ENCODE measurements around the gene NFU1. TPM values are rescaled to one million over a fixed set of nuclear protein-coding genes. Genes with fewer than 3 reads are reported as not detected.

Gene NFU1
- total RNA-seq, 2 experiments from 2014 or later, result 28.5 to 40.9 TPM

DNA sequence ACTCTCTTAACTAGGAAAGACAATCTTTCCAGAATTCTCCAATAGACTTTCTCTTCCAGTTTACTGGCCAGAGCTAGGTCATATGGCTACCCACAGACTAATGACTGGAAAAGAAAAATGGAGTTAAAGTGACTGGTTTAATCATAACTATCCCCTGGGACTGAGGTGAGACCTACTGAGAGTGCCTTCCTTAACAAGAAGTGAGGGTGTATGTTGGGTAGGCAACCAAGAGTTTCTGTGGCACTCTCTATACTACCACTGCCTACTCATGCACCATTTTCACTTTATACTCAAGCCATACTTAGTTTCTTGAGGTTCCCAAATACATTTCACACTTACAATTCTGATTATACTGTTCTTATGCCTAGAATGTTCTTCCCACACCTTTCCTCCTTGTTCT lies 43.3 kb downstream of the NFU1 start:
- Mint-ChIP-seq H3K4me3 (no peak overlapping the region), H3K27me3 (no peaks in the 10 kb centered on the region), H3K4me1 (no peaks in the 10 kb centered on the region), H3K9me3 (ENCODE audit: low read depth) (no peaks in the 10 kb centered on the region), H3K36me3 (peaks cover 12% of the 10 kb centered on the region), H3K27ac (no peak overlapping the region)
- no peak for DNase-seq
- no peak for ATAC-seq
- CTCF ChIA-PET, result interaction anchor here (1.4 kb wide), 1 partner anchor 8 kb away, joined by 3 read pairs; no protein-coding TSS in a partner anchor

DNA sequence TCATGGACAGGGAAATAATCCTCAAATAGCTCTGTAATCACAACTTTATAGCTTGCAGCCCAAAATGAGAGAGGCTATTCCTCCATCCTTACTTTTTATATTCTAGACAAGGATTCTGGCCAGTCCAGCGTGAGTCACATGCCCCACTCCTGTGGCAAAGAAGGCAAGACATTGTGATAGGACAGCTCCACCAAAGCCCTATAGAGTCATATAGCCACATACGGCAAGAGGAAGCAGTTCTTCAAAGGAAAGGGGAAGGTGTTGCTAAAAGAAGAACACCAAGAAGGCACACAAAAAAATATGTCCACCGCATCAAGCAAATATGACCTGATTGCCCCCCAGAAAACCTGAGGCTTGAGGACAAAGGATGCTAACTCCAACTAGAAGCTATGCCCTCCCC lies 46.8 kb downstream of the NFU1 start:
- Mint-ChIP-seq H3K27me3 (no peaks in the 10 kb centered on the region), H3K4me3 (no peak overlapping the region), H3K36me3 (peaks cover 12% of the 10 kb centered on the region), H3K9me3 (ENCODE audit: low read depth) (no peaks in the 10 kb centered on the region), H3K27ac (no peak overlapping the region), H3K4me1 (peaks cover 19% of the 10 kb centered on the region)
- no peak for DNase-seq
- no peak for ATAC-seq
- CTCF ChIA-PET, result interaction anchor here (0.9 to 1.7 kb wide), 3 partner anchors 15 to 174 kb away, joined by 4 to 7 read pairs (median 5); partner anchors contain the start of gene NFU1

DNA sequence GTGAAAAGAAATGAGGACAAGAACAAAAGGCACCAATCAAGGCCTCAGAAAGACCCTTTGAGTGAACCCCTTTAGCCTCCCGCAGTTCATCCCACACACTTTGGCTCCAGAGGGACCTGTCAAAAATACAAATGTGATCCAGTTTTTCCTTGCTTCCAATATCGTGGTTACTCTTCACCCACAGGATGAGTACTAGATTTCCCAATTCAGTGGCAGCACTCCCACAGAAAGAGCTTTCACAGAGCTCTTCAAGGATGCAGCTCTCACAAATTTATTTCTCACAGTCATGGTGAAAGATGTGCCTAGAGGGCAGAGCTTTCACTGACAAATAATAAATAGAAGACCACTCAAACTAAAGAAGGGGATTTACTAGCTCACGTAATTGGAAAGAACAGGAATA lies 47.2 kb downstream of the NFU1 start:
- Mint-ChIP-seq H3K27me3 (no peaks in the 10 kb centered on the region), H3K27ac (no peak overlapping the region), H3K4me1 (peaks cover 20% of the 10 kb centered on the region), H3K36me3 (peaks cover 10% of the 10 kb centered on the region), H3K4me3 (no peak overlapping the region), H3K9me3 (ENCODE audit: low read depth) (no peaks in the 10 kb centered on the region)
- CTCF ChIA-PET, result interaction anchor here (1.5 to 1.7 kb wide), 2 partner anchors 14 to 175 kb away, joined by 5 to 7 read pairs; no protein-coding TSS in a partner anchor
- no peak for DNase-seq
- ATAC-seq, result no peak

DNA sequence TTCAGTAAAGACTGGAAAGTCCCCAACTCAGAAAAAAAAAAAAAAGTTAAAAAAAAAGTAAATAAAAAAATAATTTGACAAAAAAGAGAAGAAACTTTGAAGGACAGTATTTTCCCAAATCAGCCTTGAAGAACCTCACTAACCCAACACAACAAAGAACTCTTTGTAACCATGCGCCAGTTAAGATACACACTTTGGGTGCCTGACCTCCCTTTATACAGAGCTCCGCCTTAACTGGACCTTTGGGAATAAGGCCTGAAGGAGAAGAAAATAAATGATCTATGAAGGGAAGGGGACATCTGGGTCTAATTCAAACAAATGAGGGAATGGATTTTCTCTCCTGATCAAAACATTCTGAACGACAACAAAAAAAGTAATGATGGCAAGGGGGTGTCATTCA lies 48.0 kb downstream of the NFU1 start:
- no peak for ATAC-seq
- H3K27ac Mint-ChIP-seq, result no peak overlapping the region
- H3K4me3 Mint-ChIP-seq, result no peak overlapping the region
- peaks cover 4% of the 10 kb centered on the region for H3K36me3 Mint-ChIP-seq
- no peak for DNase-seq
- H3K27me3 Mint-ChIP-seq, result no peaks in the 10 kb centered on the region
- no peaks in the 10 kb centered on the region for H3K9me3 Mint-ChIP-seq (ENCODE audit: low read depth)
- CTCF ChIA-PET, result interaction anchor here (0.9 kb wide), 1 partner anchor 14 kb away, joined by 5 read pairs; no protein-coding TSS in a partner anchor
- H3K4me1 Mint-ChIP-seq, result peaks cover 20% of the 10 kb centered on the region

DNA sequence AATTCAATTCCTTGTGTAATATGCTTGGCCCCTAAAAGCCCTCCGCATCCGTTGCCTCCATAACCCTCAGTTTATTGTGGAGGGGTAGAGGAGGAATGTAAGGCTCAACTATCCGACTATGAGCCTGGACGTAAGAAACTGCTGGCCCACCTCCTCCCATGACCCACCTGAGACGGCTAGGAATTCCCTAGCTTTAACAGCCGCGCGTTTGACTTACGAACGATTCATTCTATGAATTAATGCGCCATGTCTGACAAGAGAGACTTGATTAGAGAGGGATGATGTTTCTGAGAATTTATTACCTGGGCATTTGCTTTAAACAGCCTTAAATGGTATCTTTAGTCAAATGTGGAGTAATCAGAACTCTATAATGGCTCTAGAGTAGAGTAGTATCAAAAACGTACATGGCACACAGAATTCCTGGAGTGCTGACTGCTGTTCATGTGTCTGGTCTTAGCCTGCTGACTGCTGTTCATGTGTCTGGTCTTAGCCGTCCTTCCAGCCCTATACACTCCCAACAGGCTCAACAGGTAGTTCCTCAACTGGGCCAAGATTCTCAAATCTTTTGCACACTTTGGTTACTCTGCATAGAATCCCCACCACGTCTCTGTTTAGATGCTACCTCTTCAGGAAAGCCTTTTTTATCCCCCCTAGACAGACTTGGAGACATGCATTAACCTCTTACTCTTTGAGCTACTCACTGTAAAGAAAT lies 49.3 kb downstream of the NFU1 start:
- no peak for ATAC-seq
- Mint-ChIP-seq H3K27me3 (no peaks in the 10 kb centered on the region), H3K27ac (no peak overlapping the region), H3K4me3 (peak overlapping the region; percentile 88), H3K4me1 (peaks cover 28% of the 10 kb centered on the region), H3K9me3 (ENCODE audit: low read depth) (no peaks in the 10 kb centered on the region), H3K36me3 (no peaks in the 10 kb centered on the region)
- no peak for DNase-seq
- CTCF ChIA-PET, result interaction anchor here (0.9 kb wide), 1 partner anchor 12 kb away, joined by 5 read pairs; no protein-coding TSS in a partner anchor

DNA sequence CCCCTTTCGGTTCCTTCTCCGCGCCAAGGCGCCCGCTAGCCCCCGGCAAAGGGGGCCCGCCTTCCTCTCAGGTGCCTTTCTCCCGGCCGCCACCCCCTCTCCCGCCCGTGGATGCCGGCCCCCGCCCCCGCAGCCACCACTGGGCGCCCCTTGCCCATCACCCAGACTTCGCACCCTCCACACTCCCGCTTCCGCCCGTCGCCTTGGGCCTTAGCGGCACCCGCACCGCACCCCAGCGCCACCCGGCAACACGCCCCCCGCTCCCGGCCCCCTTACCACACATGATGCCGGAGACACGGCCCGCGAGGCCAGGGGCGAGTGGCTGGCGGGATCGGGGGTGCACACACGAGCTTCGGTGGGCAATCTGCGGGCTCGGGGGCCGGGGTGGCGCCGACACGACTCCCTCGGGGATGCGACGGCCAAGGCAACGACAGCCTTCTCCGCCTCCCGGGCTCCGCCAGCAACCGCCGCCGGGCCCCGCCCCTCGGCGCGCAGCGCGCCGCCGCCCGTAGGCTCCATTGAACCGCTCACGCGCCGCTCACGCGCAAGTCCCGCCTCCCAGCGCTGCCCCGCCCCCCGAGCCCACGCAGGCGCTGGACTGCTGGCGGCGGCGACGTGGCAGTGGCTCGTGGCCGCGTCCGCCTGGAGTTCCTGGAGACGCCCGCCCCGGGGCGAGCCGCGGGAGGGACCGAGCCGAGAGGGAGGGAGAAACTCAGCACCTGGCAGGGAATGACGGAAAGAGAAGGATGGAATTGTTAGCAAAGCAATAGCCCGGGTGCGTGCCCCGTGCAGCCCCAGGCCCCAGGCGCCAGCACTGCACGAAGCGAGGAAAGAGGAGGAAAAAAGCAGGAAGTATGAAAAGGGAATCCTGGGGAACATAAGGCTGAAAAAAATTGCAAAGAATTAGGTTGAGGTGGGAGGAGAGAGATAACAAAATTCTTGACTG lies 50.2 kb downstream of the NFU1 start, which contains the start of gene GFPT1:
Gene GFPT1 (minus strand): TSS at position 439 of the 946 bp plus-strand sequence. CDS start 156 bp downstream, at position 283.
- CTCF ChIA-PET, result interaction anchor here (0.9 to 3.1 kb wide), 4 partner anchors 12 to 178 kb away, joined by 3 to 20 read pairs (median 6); partner anchors contain the start of gene NFU1
- H3K27me3 Mint-ChIP-seq, result no peaks in the 10 kb centered on the region
- DNase-seq, result peak; percentile 94
- H3K36me3 Mint-ChIP-seq, result peaks cover 6% of the 10 kb centered on the region
- peak; percentile 96 for ATAC-seq
- peak within 1 kb of the TSS; percentile 88 for H3K4me3 Mint-ChIP-seq
- no peaks in the 10 kb centered on the region for H3K9me3 Mint-ChIP-seq (ENCODE audit: low read depth)
- peaks cover 37% of the 10 kb centered on the region for H3K4me1 Mint-ChIP-seq
- H3K27ac Mint-ChIP-seq, result peak within 1 kb of the TSS; percentile 90

DNA sequence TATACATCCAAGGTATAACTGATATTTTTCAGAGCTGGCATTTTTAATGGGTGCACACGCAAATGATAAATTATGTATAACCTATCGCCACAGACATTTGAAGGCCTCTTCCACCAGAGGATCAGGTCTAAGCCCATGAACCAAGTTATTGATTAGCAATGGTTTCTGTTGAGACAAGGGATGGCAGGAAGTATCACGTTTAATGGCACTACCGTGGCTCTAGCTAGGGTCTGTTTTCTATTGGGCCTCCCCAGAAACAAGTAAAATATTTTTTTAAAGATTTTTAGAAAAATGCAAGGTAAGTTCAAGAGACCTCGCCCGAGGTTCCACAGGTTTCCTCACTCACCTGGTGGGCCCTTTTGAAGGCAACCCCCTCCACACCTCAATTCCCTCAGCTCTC lies 50.9 kb downstream of the NFU1 start:
- Mint-ChIP-seq H3K9me3 (ENCODE audit: low read depth) (no peaks in the 10 kb centered on the region), H3K27me3 (no peaks in the 10 kb centered on the region), H3K27ac (peak overlapping the region; percentile 84), H3K36me3 (peaks cover 6% of the 10 kb centered on the region), H3K4me1 (peaks cover 39% of the 10 kb centered on the region), H3K4me3 (peak overlapping the region; percentile 88)
- peak; percentile 41 for DNase-seq
- CTCF ChIA-PET, result interaction anchor here (0.5 to 3.1 kb wide), 6 partner anchors 8 to 919 kb away, joined by 3 to 20 read pairs (median 3); partner anchors contain the start of genes APLF, FBXO48 and NFU1
- no peak for ATAC-seq

DNA sequence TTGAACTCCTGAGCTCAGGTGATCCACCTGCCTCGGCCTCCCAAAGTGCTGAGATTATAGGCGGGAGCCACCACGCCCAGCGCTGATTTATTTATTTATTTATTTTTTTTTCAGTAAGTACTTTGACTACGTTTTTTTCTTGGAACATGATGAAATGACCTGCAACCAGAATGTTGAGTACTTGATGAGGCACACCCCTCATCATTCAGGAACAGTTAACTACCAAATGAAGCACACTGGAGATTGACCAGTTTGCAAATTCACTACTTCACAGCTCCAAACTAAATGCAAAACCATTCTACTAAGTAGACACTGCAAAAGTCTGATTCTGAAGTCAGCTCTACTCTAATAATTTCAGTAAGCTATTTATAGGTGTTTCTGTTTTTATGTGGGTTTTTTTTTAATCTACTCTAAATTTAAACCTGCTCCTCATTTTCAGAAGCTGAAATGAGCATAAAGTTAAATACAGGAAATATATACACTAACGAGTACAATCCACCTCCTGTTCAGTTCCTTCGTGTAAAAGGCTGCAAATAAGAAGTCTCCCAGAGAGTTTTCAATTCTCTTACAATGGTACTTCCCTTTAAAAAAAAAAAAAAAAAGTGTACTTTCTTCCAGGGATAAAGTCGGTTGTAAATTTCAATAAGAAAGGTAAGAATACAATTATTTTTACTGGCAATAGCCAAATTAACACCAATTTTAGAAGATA lies 51.6 kb downstream of the NFU1 start:
- CTCF ChIA-PET, result interaction anchor here (0.5 to 3.1 kb wide), 6 partner anchors 9 to 918 kb away, joined by 3 to 20 read pairs (median 3); partner anchors contain the start of genes APLF, FBXO48 and NFU1
- no peak for ATAC-seq

DNA sequence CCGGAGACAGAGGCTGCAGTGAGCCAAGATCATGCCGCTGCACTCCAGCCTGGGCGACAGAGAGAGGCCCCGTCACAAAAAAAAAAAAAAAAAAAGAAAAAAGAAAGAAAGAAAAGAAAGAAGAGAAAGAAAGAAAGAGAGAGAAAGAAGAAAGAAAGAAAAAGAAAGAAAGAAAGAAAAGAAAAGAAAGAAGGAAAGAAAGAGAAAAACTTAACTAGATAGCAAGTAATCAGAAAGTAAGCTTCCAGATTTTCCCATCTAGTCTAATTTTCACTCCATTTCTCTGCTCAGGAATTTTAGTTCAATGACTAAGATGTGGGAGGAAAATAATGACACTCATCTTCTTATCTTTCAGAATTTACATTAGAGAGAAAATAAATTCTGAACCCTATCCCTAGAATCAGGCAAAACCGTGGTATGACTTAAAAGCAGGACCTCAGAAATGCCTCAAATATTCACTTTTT lies 52.6 kb downstream of the NFU1 start:
- DNase-seq, result no peak
- Mint-ChIP-seq H3K27ac (no peak overlapping the region), H3K36me3 (peaks cover 6% of the 10 kb centered on the region), H3K4me1 (peaks cover 46% of the 10 kb centered on the region), H3K4me3 (no peak overlapping the region), H3K9me3 (ENCODE audit: low read depth) (no peaks in the 10 kb centered on the region), H3K27me3 (no peaks in the 10 kb centered on the region)
- CTCF ChIA-PET, result interaction anchor here (0.7 to 3.1 kb wide), 3 partner anchors 9 to 1745 kb away, joined by 3 to 20 read pairs (median 3); partner anchors contain the start of gene MCEE
- no peak for ATAC-seq

More for the DNA sequence above, 51.6 kb downstream of the NFU1 start:
- Mint-ChIP-seq H3K27me3 (no peaks in the 10 kb centered on the region), H3K9me3 (ENCODE audit: low read depth) (no peaks in the 10 kb centered on the region), H3K27ac (peak overlapping the region; percentile 84), H3K4me1 (peaks cover 43% of the 10 kb centered on the region), H3K4me3 (peak overlapping the region; percentile 88), H3K36me3 (peaks cover 6% of the 10 kb centered on the region)
- no peak for DNase-seq

DNA sequence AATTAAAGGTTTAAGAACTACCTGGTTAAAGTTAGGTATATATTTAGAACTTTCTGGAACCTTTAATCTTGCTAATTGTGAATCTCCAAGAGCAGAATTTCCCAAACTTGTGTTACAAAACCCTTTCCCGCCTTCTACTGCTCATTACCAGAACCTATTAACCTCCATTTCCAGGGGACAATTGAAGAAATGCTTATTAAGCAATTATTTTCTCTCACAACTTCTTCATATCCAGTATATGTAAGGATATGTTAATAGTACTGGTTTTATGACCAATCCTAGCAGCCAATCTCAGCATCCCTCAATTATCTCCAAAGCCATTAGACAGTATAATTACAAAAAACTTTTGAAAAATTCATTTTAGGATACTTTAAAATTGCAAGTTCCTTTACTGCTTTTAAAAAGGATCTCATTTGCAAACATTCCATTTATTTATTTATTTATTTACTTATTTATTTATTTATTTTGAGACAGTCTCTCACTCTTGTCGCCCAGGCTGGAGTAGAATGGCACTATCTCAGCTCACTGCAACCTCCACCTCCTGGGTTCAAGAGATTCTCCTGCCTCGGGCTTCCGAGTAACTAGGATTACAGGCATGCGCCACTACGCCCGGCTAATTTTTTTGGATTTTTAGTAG lies 53.9 kb downstream of the NFU1 start:
- H3K4me3 Mint-ChIP-seq, result no peak overlapping the region
- no peak overlapping the region for H3K27ac Mint-ChIP-seq
- peaks cover 8% of the 10 kb centered on the region for H3K36me3 Mint-ChIP-seq
- ATAC-seq, result no peak
- no peak for DNase-seq
- peaks cover 46% of the 10 kb centered on the region for H3K4me1 Mint-ChIP-seq
- no peaks in the 10 kb centered on the region for H3K27me3 Mint-ChIP-seq
- CTCF ChIA-PET, result no interaction called here
- H3K9me3 Mint-ChIP-seq (ENCODE audit: low read depth), result no peaks in the 10 kb centered on the region

DNA sequence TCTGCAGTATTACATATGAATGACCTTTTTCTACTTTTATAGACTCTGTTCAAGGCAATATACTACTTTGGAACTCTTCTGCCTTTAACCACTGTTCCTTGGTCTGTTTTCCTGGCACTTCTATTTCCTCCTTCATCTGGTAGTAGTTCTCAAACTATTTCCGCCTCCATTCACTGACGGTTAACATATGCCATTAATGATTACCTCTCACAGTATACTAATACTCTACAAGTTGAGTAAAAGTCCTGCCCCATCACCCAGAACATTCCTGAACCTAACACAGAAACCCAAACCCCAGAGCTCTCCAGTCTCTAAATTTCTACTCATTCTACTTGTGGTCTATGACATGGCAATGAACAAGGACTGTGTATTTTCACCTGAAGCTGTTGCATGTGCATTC lies 54.7 kb downstream of the NFU1 start:
- no peak overlapping the region for H3K4me3 Mint-ChIP-seq
- ATAC-seq (no peak), DNase-seq (no peak)
- CTCF ChIA-PET, result no interaction called here
- no peak overlapping the region for H3K27ac Mint-ChIP-seq
- H3K4me1 Mint-ChIP-seq, result peaks cover 39% of the 10 kb centered on the region
- no peaks in the 10 kb centered on the region for H3K27me3 Mint-ChIP-seq
- H3K9me3 Mint-ChIP-seq (ENCODE audit: low read depth), result no peaks in the 10 kb centered on the region
- H3K36me3 Mint-ChIP-seq, result peaks cover 8% of the 10 kb centered on the region

DNA sequence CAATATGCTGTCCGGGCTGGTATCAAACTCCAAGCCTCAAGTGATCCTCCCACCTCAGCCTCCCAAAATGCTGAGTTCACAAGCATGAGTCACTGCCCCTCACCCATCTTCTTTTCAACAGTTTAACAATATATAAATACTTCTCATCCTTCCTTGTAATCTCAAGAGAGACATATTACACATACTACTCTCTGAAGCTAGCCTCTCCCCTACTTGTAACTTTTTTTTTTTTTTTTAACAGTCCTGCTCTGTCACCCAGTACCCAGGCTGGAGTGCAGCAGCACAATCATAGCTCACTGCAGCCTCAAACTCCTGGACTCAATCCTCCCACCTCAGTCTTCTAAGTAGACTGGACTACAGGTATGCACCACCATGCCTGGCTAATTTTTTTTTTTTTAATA lies 55.9 kb downstream of the NFU1 start:
- ATAC-seq (no peak), DNase-seq (no peak)
- no peak overlapping the region for H3K4me3 Mint-ChIP-seq
- CTCF ChIA-PET, result interaction anchor here (1.0 to 1.4 kb wide), 3 partner anchors 10 to 56 kb away, joined by 3 read pairs; partner anchors contain the start of gene NFU1
- H3K9me3 Mint-ChIP-seq (ENCODE audit: low read depth), result no peaks in the 10 kb centered on the region
- peaks cover 8% of the 10 kb centered on the region for H3K36me3 Mint-ChIP-seq
- no peaks in the 10 kb centered on the region for H3K27me3 Mint-ChIP-seq
- peaks cover 36% of the 10 kb centered on the region for H3K4me1 Mint-ChIP-seq
- H3K27ac Mint-ChIP-seq, result no peak overlapping the region
